Mammary epithelial cell (primary cell): ENCODE measurements around the gene TLX2.
"Not testable (repeated sequence)": the region's sequence is repeated elsewhere in the genome, so short reads cannot be mapped to it uniquely, and the experiment has no call there.

Source experiments
- CTCF ChIP-seq, 2 donors: IDR thresholded peaks in 1 of 2; conservative IDR thresholded peaks in 1 of 2; 2 replicates each; pipeline ENCODE4 v1.5.1; 2011 to 2012; ENCODE audit warnings: inconsistent platforms in 2 of 2, low read length in 2 of 2, mild to moderate bottlenecking in 2 of 2, control low read depth in 1 of 2, low read depth in 1 of 2; ENCODE audit not compliant: insufficient read depth in 1 of 2; ENCODE audit errors: extremely low read depth in 1 of 2
- EZH2 ChIP-seq: IDR thresholded peaks from 2 replicates; pipeline ENCODE4 v1.6.1; 2012; ENCODE audit warnings: low read length, inconsistent platforms, borderline replicate concordance

- not testable (repeated sequence) for TF ChIP-seq EZH2; CTCF (conservative IDR thresholded peaks at IDR 0.05 in 1 of 2, IDR thresholded peaks at IDR 0.05 in 1 of 2; ENCODE audit: extremely low read depth in 1 of 2, insufficient read depth in 1 of 2, low read depth in 1 of 2, low read length in 2 of 2)
These were observed 43.5 kb upstream of the TLX2 start for GRCh38 chr2:74470742-74471141.
